Skeletal muscle tissue (tissue), 4 donors: ENCODE results near the gene BFAR. TPM values are rescaled to one million over a fixed set of nuclear protein-coding genes. Genes with fewer than 3 reads are reported as not detected.
"Not testable (repeated sequence)": the region's sequence is repeated elsewhere in the genome, so short reads cannot be mapped to it uniquely, and the experiment has no call there.

ENCODE experiments used
- H3K27ac ChIP-seq: one replicate; pipeline ENCODE4 v1.7.0; 2013; ENCODE audit warnings: mild to moderate bottlenecking, low read depth, low read length, inconsistent platforms
- H3K27me3 ChIP-seq, 3 donors: one replicate each; pipeline ENCODE4 v1.7.0; 2013; ENCODE audit warnings: low read length in 3 of 3; ENCODE audit not compliant: control insufficient read depth in 3 of 3, insufficient read depth in 3 of 3
- H3K36me3 ChIP-seq, 3 donors: one replicate each; pipeline ENCODE4 v1.7.0; 2013; ENCODE audit warnings: low read length in 3 of 3; ENCODE audit not compliant: control insufficient read depth in 3 of 3, insufficient read depth in 3 of 3
- H3K4me1 ChIP-seq, 3 donors: one replicate each; pipeline ENCODE4 v1.7.0; 2013; ENCODE audit warnings: low read length in 3 of 3, mild to moderate bottlenecking in 3 of 3; ENCODE audit not compliant: control insufficient read depth in 3 of 3, insufficient read depth in 3 of 3
- H3K4me3 ChIP-seq, 3 donors: one replicate each; pipeline ENCODE4 v1.7.0; 2013; ENCODE audit warnings: low read length in 3 of 3
- H3K9ac ChIP-seq, 3 donors: one replicate each; pipeline ENCODE4 v1.7.0; 2013; ENCODE audit warnings: low read length in 3 of 3, mild to moderate bottlenecking in 3 of 3, moderate library complexity in 2 of 3, low read depth in 1 of 3
- H3K9me3 ChIP-seq, 3 donors: one replicate each; pipeline ENCODE4 v1.7.0; 2013; ENCODE audit warnings: low read length in 3 of 3; ENCODE audit not compliant: control insufficient read depth in 3 of 3
- total RNA-seq: library from RNA; depleted of rRNA; stranded (reverse); fragments of >200 nt; gene quantifications from one replicate; pipeline ENCODE4 v1.2.3, GENCODE V29; 2014
- donor health status: Osteomylitis.

Gene BFAR
- total RNA-seq, 1 donor from 2014 or later, result 63.7 TPM

GRCh38 chr16:14658063-14658462 lies 25.3 kb downstream of the BFAR start:
- Histone ChIP-seq H3K4me3 (no peak overlapping the region), H3K9me3 (no peaks in the 10 kb centered on the region), H3K4me1 (no peaks in the 10 kb centered on the region), H3K27ac (no peak overlapping the region), H3K9ac (no peak overlapping the region), H3K36me3 (peaks cover 30 to 40% (median 37%) of the 10 kb centered on the region in 3 donors), H3K27me3 (no peaks in the 10 kb centered on the region)

- Histone ChIP-seq H3K27me3 (no peaks in the 10 kb centered on the region), H3K4me3 (no peak overlapping the region), H3K36me3 (peaks cover 37 to 43% (median 40%) of the 10 kb centered on the region in 3 donors), H3K27ac (no peak overlapping the region), H3K4me1 (peaks cover 0 to 2% (median 2%) of the 10 kb centered on the region in 3 donors), H3K9me3 (no peaks in the 10 kb centered on the region), H3K9ac (no peak overlapping the region)
Observed at GRCh38 chr16:14667347-14668266, 34.9 kb downstream of the BFAR start.

GRCh38 chr16:14668556-14669223 lies 35.9 kb downstream of the BFAR start:
- Histone ChIP-seq H3K27ac (no peak overlapping the region), H3K4me3 (no peak overlapping the region), H3K27me3 (no peaks in the 10 kb centered on the region), H3K36me3 (peaks cover 35 to 38% (median 36%) of the 10 kb centered on the region in 3 donors), H3K4me1 (peaks cover 0 to 2% (median 2%) of the 10 kb centered on the region in 3 donors), H3K9ac (no peak overlapping the region), H3K9me3 (no peaks in the 10 kb centered on the region)

GRCh38 chr16:14669776-14670175 lies 37.0 kb downstream of the BFAR start:
- no peaks in the 10 kb centered on the region for H3K9me3 ChIP-seq
- H3K9ac ChIP-seq, result no peak overlapping the region
- peaks cover 27 to 29% (median 27%) of the 10 kb centered on the region in 3 donors for H3K36me3 ChIP-seq
- H3K4me1 ChIP-seq, result peaks cover 0 to 2% (median 2%) of the 10 kb centered on the region in 3 donors
- no peaks in the 10 kb centered on the region for H3K27me3 ChIP-seq
- H3K4me3 ChIP-seq, result no peak overlapping the region
- H3K27ac ChIP-seq, result no peak overlapping the region

- Histone ChIP-seq H3K27ac (no peak overlapping the region), H3K4me1 (peaks cover 0 to 2% (median 2%) of the 10 kb centered on the region in 3 donors), H3K27me3 (no peaks in the 10 kb centered on the region), H3K9me3 (no peaks in the 10 kb centered on the region), H3K9ac (no peak overlapping the region), H3K36me3 (peaks cover 3 to 7% (median 5%) of the 10 kb centered on the region in 3 donors), H3K4me3 (no peak overlapping the region)
Observed at GRCh38 chr16:14672403-14672971, 39.7 kb downstream of the BFAR start.

GRCh38 chr16:14676633-14677032 lies 43.9 kb downstream of the BFAR start:
- Histone ChIP-seq H3K9ac (no peak overlapping the region), H3K36me3 (no peaks in the 10 kb centered on the region), H3K27ac (no peak overlapping the region), H3K4me3 (no peak overlapping the region), H3K27me3 (peaks cover 0 to 5% (median 2%) of the 10 kb centered on the region in 3 donors), H3K4me1 (no peaks in the 10 kb centered on the region), H3K9me3 (no peaks in the 10 kb centered on the region)

- Histone ChIP-seq H3K9me3 (no peaks in the 10 kb centered on the region), H3K27ac (no peak overlapping the region), H3K36me3 (no peaks in the 10 kb centered on the region), H3K4me3 (no peak overlapping the region), H3K27me3 (peaks cover 0 to 5% (median 2%) of the 10 kb centered on the region in 3 donors), H3K9ac (no peak overlapping the region), H3K4me1 (no peaks in the 10 kb centered on the region)
Observed at GRCh38 chr16:14677627-14678026, 44.9 kb downstream of the BFAR start.

- H3K36me3 ChIP-seq, result no peaks in the 10 kb centered on the region
- no peaks in the 10 kb centered on the region for H3K4me1 ChIP-seq
- no peaks in the 10 kb centered on the region for H3K9me3 ChIP-seq
- H3K27ac ChIP-seq, result no peak overlapping the region
- no peak overlapping the region for H3K9ac ChIP-seq
- H3K27me3 ChIP-seq, result peaks cover 0 to 5% (median 2%) of the 10 kb centered on the region in 3 donors
- H3K4me3 ChIP-seq, result no peak overlapping the region
Observed at GRCh38 chr16:14678748-14679497, 46.2 kb downstream of the BFAR start.

- not testable (repeated sequence) for H3K9ac ChIP-seq, H3K27me3 ChIP-seq
Observed at GRCh38 chr16:14680396-14680795, 47.6 kb downstream of the BFAR start.

More at GRCh38 chr16:14680396-14680795, 47.6 kb downstream of the BFAR start:
- H3K4me1 ChIP-seq, H3K4me3 ChIP-seq, H3K9me3 ChIP-seq, H3K27ac ChIP-seq, H3K36me3 ChIP-seq: not testable (repeated sequence)
